ENCODE measurements around the gene PFKM.

The PFKM gene

GRCh38 chr12:48128800-48129199 lies 9.6 kb downstream of the PFKM start:
- H3K36me3 ChIP-seq (ENCODE audit: control insufficient read depth, low read length) = peaks cover 91% of the 10 kb centered on the region
- TF ChIP-seq, protein P1, sequence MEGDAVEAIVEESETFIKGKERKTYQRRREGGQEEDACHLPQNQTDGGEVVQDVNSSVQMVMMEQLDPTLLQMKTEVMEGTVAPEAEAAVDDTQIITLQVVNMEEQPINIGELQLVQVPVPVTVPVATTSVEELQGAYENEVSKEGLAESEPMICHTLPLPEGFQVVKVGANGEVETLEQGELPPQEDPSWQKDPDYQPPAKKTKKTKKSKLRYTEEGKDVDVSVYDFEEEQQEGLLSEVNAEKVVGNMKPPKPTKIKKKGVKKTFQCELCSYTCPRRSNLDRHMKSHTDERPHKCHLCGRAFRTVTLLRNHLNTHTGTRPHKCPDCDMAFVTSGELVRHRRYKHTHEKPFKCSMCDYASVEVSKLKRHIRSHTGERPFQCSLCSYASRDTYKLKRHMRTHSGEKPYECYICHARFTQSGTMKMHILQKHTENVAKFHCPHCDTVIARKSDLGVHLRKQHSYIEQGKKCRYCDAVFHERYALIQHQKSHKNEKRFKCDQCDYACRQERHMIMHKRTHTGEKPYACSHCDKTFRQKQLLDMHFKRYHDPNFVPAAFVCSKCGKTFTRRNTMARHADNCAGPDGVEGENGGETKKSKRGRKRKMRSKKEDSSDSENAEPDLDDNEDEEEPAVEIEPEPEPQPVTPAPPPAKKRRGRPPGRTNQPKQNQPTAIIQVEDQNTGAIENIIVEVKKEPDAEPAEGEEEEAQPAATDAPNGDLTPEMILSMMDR (IDR thresholded peaks at IDR 0.05; ENCODE audit: low read depth, low read length, poor library complexity, severe bottlenecking) = no peak
- TF ChIP-seq EZH2phosphoT487 (IDR thresholded peaks at IDR 0.05; ENCODE audit: borderline replicate concordance, low read length) = no peak
- no peaks in the 10 kb centered on the region for H3F3A ChIP-seq (ENCODE audit: control insufficient read depth, insufficient read depth)

GRCh38 chr12:48129376-48129775 lies 10.2 kb downstream of the PFKM start:
- H3K79me2 ChIP-seq (ENCODE audit: control insufficient read depth, low read length) = peaks cover 24% of the 10 kb centered on the region
- H3K36me3 ChIP-seq (ENCODE audit: control insufficient read depth, low read length) = peaks cover 92% of the 10 kb centered on the region
- H3K4me3 ChIP-seq (ENCODE audit: low read length) = no peak overlapping the region
- no peak overlapping the region for H3K27ac ChIP-seq (ENCODE audit: low read depth, low read length)
- no peaks in the 10 kb centered on the region for H3K9me2 ChIP-seq (replicated peaks; ENCODE audit: control insufficient read depth, low read length)
- no peaks in the 10 kb centered on the region for H3K9me3 ChIP-seq (ENCODE audit: control insufficient read depth, insufficient read depth, low read length)
- H3K4me1 ChIP-seq (ENCODE audit: control insufficient read depth, low read length) = no peaks in the 10 kb centered on the region
- no peak overlapping the region for H3K4me2 ChIP-seq (ENCODE audit: low read length)
- 0 out of 2 replicates have a peak, but pooled peaks cover 3% of the 10 kb centered on the region for H4K20me1 ChIP-seq (ENCODE audit: control insufficient read depth, insufficient read depth, low read depth, low read length)
- TF ChIP-seq EZH2phosphoT487 (IDR thresholded peaks at IDR 0.05; ENCODE audit: borderline replicate concordance, low read length) = no peak
- TF ChIP-seq, protein P1 (IDR thresholded peaks at IDR 0.05; ENCODE audit: low read depth, low read length, poor library complexity, severe bottlenecking) = no peak
- no peaks in the 10 kb centered on the region for H3F3A ChIP-seq (ENCODE audit: control insufficient read depth, insufficient read depth)
- H3K27me3 ChIP-seq (ENCODE audit: control insufficient read depth, low read length) = no peaks in the 10 kb centered on the region

More at GRCh38 chr12:48128800-48129199, 9.6 kb downstream of the PFKM start:
- H3K4me3 ChIP-seq (ENCODE audit: low read length) = no peak overlapping the region
- no peaks in the 10 kb centered on the region for H3K4me1 ChIP-seq (ENCODE audit: control insufficient read depth, low read length)
- no peaks in the 10 kb centered on the region for H3K9me3 ChIP-seq (ENCODE audit: control insufficient read depth, insufficient read depth, low read length)
- H3K27me3 ChIP-seq (ENCODE audit: control insufficient read depth, low read length) = no peaks in the 10 kb centered on the region
- 0 out of 2 replicates have a peak, but pooled peaks cover 3% of the 10 kb centered on the region for H4K20me1 ChIP-seq (ENCODE audit: control insufficient read depth, insufficient read depth, low read depth, low read length)
- peaks cover 24% of the 10 kb centered on the region for H3K79me2 ChIP-seq (ENCODE audit: control insufficient read depth, low read length)
- H3K4me2 ChIP-seq (ENCODE audit: low read length) = no peak overlapping the region
- no peak overlapping the region for H3K27ac ChIP-seq (ENCODE audit: low read depth, low read length)
- H3K9me2 ChIP-seq (replicated peaks; ENCODE audit: control insufficient read depth, low read length) = no peaks in the 10 kb centered on the region

DNA sequence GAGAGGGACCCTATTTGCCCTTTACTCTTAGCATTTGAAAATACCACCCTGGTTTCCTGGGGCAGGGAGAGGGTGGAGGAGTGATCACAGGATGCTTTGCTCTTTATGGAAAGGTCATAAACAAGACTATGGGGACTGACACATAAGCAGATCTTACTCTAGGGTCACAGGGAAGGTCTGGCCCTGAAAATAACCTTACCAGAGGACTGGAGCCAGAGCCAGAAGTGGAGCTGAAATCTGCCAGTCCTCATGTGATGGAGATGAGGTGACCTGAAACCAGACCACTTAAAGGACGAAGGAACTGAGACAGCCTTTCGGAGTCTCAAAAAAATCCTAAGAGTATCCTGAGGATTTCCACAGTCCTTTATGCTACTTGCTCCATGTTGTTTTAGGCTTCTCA lies 12.4 kb downstream of the PFKM start:
- peaks cover 21% of the 10 kb centered on the region for H3K79me2 ChIP-seq (ENCODE audit: control insufficient read depth, low read length)
- peaks cover 90% of the 10 kb centered on the region for H3K36me3 ChIP-seq (ENCODE audit: control insufficient read depth, low read length)
- TF ChIP-seq EZH2phosphoT487 (IDR thresholded peaks at IDR 0.05; ENCODE audit: borderline replicate concordance, low read length) = no peak
- TF ChIP-seq, protein P1 (IDR thresholded peaks at IDR 0.05; ENCODE audit: low read depth, low read length, poor library complexity, severe bottlenecking) = no peak
- no peaks in the 10 kb centered on the region for H3K4me1 ChIP-seq (ENCODE audit: control insufficient read depth, low read length)
- no peaks in the 10 kb centered on the region for H3K27me3 ChIP-seq (ENCODE audit: control insufficient read depth, low read length)
- H3K9me3 ChIP-seq (ENCODE audit: control insufficient read depth, insufficient read depth, low read length) = no peaks in the 10 kb centered on the region
- H3F3A ChIP-seq (ENCODE audit: control insufficient read depth, insufficient read depth) = no peaks in the 10 kb centered on the region
- H3K4me2 ChIP-seq (ENCODE audit: low read length) = no peak overlapping the region
- H3K9me2 ChIP-seq (replicated peaks; ENCODE audit: control insufficient read depth, low read length) = no peaks in the 10 kb centered on the region
- no peak overlapping the region for H3K4me3 ChIP-seq (ENCODE audit: low read length)
- 0 out of 2 replicates have a peak, but pooled peaks cover 3% of the 10 kb centered on the region for H4K20me1 ChIP-seq (ENCODE audit: control insufficient read depth, insufficient read depth, low read depth, low read length)
- H3K27ac ChIP-seq (ENCODE audit: low read depth, low read length) = no peak overlapping the region

All from DOHH2 (cell line).